Left renal pelvis (tissue), 4 donors: ENCODE measurements around the gene FYB2. TPM values are rescaled to one million over a fixed set of nuclear protein-coding genes. Genes with fewer than 3 reads are reported as not detected.
A peak's percentile ranks its signal among the peaks of the same experiment; 100 is the strongest.

Source experiments
- DNase-seq, 4 donors: peaks; one replicate each; pipeline ENCODE4 v3.0.0-alpha.2; 2013; ENCODE audit warnings: low read depth in 4 of 4, low spot score in 3 of 4
- polyA plus RNA-seq, 4 donors: library from polyadenylated mRNA; unstranded; fragments of 120-200 nt; gene quantifications; one replicate each; pipeline ENCODE4 v1.2.1, GENCODE V29; 2013; ENCODE audit not compliant: insufficient read length in 4 of 4

FYB2 gene
- polyA plus RNA-seq, 4 donors, result 0.96 to 1.2 (median 1.0) TPM; not detected in 1

GRCh38 chr1:56719171-56719570, 100.0 kb downstream of the FYB2 start:
- no peak for DNase-seq

GRCh38 chr1:56715156-56715555, 104.0 kb downstream of the FYB2 start:
- no peak for DNase-seq

DNA sequence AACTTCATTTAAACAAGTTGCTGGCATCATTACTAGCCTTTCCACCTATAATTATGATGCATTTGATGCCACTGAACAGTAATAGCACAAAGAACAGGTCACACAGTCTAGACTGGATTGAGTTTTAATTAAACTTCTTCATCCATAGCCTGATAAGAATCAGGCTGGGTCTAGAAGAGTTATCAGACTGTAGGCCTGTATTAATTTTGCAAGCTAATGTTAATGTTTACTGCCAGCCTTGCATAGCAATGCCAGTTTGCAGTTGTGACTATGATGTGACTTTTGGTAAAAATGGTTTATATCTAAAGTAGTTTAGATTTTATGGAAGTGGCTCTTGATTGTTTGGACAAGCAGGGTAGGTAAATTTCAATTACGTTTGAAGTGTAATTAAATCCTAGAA, 106.1 kb downstream of the FYB2 start:
- DNase-seq, result no peak

DNA sequence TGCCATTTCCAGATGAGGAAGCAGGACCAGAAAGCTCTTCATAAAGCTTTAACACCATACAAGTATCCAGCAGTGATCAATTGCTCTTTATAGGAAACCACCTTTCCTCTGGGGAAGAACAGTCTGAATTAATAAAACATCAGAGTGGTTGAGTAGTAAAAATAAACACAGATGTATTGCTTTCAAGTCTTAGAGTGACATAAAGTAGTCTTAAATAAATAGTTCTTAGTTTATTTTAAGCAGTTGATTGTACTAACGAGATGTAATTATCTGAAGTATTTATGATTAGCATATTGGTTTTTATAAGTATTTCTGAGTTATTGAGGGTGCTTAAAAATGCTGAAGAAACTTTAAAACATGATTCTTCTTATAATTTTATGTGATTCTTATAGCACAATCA, 107.1 kb downstream of the FYB2 start:
- no peak for DNase-seq

- DNase-seq, result no peak
Measured at GRCh38 chr1:56710646-56711045, 108.6 kb downstream of the FYB2 start.

GRCh38 chr1:56709995-56710394, 109.2 kb downstream of the FYB2 start:
- DNase-seq, result no peak

DNA sequence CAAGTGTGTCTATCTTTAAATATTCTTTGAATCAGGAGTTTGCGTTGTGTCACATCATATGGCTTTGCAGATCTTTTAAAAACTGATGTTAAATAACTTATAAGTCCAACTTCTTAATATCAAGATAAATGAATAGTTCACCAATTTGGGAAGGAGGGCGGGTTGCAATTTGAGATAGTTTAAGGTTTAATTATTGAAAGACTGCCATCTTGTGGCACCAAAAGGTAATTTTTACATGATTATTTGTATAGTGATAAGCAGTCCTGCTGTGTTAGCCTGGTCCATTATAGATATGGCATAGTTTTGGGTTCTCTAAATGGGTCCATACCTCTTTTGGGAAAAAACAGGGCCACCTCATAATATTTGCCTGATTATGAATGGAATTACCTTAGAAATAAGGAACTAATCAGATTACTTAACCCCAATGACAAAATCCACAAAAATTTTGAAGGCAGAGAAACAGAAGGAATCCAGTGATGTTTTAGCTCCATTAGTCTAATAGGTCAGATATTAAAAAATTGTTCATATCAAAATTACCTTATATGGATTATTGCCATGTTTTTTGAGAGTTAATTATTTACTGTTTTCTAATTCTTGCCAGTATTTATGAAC, 109.8 kb downstream of the FYB2 start:
- peak; percentile 21 to 28 (median 26) for DNase-seq

GRCh38 chr1:56707379-56707778, 111.8 kb downstream of the FYB2 start:
- DNase-seq, result no peak

GRCh38 chr1:56703747-56704146, 115.5 kb downstream of the FYB2 start:
- no peak for DNase-seq

GRCh38 chr1:56696663-56697062, 122.5 kb downstream of the FYB2 start:
- DNase-seq, result no peak

- DNase-seq, result no peak
Measured at GRCh38 chr1:56688522-56689026, 130.6 kb downstream of the FYB2 start.

- DNase-seq, result no peak
Measured at GRCh38 chr1:56686169-56686568, 133.0 kb downstream of the FYB2 start.

GRCh38 chr1:56683569-56683968, 135.6 kb downstream of the FYB2 start:
- DNase-seq, result no peak

DNA sequence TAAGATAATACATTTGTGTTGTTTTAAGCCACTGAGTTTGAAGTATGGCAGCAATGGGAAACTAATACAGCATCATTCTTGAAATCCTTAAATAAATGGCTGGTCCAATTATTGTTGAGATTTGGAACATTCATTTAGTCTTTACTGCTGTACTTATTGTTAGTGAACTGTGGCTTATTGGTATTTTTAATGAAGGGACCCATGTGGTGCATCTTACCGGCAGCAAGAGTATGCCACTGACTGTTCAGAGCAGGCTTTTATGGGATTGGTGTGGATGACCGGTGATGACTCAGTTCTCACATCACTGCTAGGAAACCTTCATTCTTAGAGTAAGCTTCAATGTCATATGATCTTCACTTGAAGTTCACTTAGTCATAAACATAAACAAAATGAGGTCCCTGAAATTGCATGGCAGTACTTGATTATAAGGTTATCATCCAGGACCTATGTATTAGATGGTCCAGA, 142.6 kb downstream of the FYB2 start:
- no peak for DNase-seq

- DNase-seq, result no peak
Measured at GRCh38 chr1:56675763-56676162, 143.4 kb downstream of the FYB2 start.

DNA sequence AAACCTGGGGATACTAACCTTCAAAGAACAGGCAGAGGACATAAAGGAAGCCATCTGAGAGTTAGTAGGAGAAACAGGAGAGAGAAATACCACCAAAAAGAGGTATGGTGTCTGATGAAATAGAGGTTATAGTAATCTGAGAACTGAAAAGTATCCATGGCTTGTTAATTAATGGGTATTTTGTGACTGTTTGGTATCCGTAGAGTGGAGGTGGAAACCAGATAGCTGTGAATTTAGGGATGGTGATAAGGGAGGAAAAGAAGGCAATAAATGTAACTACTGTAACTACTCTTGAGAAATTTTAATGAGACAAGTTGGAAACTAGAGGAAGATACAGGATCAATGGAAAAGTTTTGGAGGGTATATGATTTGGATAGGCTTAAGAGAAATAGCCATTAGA, 146.6 kb downstream of the FYB2 start:
- no peak for DNase-seq

DNA sequence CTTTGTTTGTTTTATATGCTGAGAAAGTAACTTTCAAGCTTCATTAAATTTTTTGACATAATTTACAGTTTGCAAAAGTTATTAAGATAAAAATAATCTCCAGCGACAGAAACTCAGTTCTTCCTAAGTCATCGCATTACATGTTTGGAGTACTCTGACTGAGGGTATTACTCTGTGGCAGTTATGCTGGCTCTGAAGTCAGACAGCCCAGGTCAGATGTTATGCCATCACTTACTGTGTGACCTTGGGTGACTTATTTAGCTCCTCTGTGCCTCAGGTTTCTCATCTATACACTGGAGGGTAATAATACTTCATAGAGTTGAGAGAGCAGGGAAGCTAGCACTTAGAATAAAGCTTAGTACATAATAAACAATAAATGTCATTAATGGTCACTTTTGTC, 147.7 kb downstream of the FYB2 start:
- no peak for DNase-seq

DNA sequence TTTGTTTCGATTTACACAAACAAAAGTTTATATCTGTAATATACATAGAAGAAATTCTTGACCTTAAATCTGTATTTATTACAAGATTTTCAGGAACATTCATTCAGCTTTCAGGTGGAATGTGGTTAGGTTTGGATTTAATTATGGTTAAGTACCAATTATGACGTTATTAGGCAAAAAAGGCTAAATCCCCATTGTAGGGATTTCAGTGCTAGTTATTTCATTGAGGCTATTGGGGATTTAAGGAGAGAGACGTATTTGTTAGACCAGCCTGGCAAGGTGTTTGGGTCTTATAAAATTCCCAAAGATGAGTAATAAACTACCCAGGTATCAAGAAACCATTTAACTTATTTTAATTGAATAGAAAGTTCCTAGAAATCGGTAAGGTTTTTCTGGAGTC, 148.1 kb downstream of the FYB2 start:
- no peak for DNase-seq

DNA sequence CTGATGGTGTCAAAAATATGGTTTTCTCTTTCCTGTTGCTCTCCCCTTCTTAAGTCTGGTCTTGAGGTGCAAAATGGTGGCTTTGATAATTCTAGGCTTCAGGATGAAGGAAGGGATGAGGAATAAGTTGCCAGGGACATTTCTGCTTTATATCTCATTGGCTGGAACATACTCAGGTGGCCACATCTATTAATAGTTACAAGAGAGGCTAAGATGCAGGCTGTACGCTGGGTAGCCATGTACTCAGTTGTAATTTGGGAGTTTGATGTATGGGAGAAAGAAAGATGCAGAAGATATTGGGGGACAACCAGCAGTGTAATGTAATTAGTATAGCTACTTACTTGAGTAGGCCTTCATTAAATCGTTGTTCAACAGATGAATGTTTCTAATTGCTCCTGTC, 148.9 kb downstream of the FYB2 start:
- no peak for DNase-seq
